NT2/D1 (cell line): ENCODE results near the gene GAS2L1.

Experiments
- SUZ12 ChIP-seq: IDR thresholded peaks from 2 replicates; pipeline ENCODE4 v1.6.1; 2011; ENCODE audit not compliant: insufficient read length, insufficient read depth; ENCODE audit errors: extremely low read depth
- YY1 ChIP-seq: IDR thresholded peaks from 2 replicates; pipeline ENCODE4 v1.6.1; 2011; ENCODE audit not compliant: insufficient read length, insufficient read depth

- TF ChIP-seq SUZ12: no peak
- no peak for TF ChIP-seq YY1
These were observed 16.4 kb upstream of the GAS2L1 start for GRCh38 chr22:29290061-29290460.
